Testis (tissue), 3 donors: ENCODE results near the gene DNM3. TPM values are rescaled to one million over a fixed set of nuclear protein-coding genes. Genes with fewer than 3 reads are reported as not detected.
A peak's percentile ranks its signal among the peaks of the same experiment; 100 is the strongest.

Experiments
- DNase-seq: peaks from one replicate; pipeline ENCODE4 v3.0.0-alpha.2; 2019
- H3K27ac ChIP-seq, 2 donors: fragments of 200-600 bp; sonication (generic); one replicate each; pipeline ENCODE4 v1.5.1; 2019
- H3K27me3 ChIP-seq: fragments of 200-600 bp; sonication (generic); one replicate; pipeline ENCODE4 v1.5.1; 2019
- H3K36me3 ChIP-seq: fragments of 200-600 bp; sonication (generic); one replicate; pipeline ENCODE4 v1.5.1; 2017; ENCODE audit warnings: low read depth; ENCODE audit errors: missing control alignments
- H3K4me1 ChIP-seq: fragments of 200-600 bp; sonication (generic); one replicate; pipeline ENCODE4 v1.5.1; 2019
- H3K4me3 ChIP-seq, 2 donors: fragments of 200-600 bp; sonication (generic); one replicate each; pipeline ENCODE4 v1.5.1; 2017 to 2019
- H3K9me3 ChIP-seq: fragments of 200-600 bp; sonication (generic); one replicate; pipeline ENCODE4 v1.5.1; 2017
- POLR2A ChIP-seq: fragments of 450-650 bp; IDR thresholded peaks from one replicate; pipeline ENCODE4 v1.6.1; 2017; ENCODE audit warnings: antibody characterized with exemption, mild to moderate bottlenecking, moderate library complexity
- WGBS, 2 donors: methylation state at CpG; one replicate each; pipeline ENCODE4 v1.1.5; 2018; 5-methylcytosine and 5-hydroxymethylcytosine counted together
- intact Hi-C: fragments of 100-400 bp; cut with DNase I; formaldehyde crosslinking; loops from one replicate; pipeline ENCODE4 v1.15.1; 2023; ENCODE audit warnings: low total_unique reads
- polyA plus RNA-seq: library from polyadenylated mRNA; stranded (reverse); fragments of 350-450 nt; fragmentation: Illumina TruSeq; extraction: RNeasy Lipid Tissue Mini Kit (QIAGEN cat#74804); gene quantifications from one replicate; pipeline ENCODE4 v1.2.3, GENCODE V29; 2014; ENCODE audit warnings: low read depth, low replicate concordance; ENCODE audit not compliant: insufficient read depth
- total RNA-seq, 2 donors: library from RNA; depleted of rRNA; stranded (reverse); fragments of >200 nt; gene quantifications; one replicate each; pipeline ENCODE4 v1.2.3, GENCODE V29; 2016
- TF ChIP-seq, protein P1 (sequence below), 3 experiments: fragments of 450-650 bp in 2 of 3; fragments of 200-600 bp in 1 of 3; sonication (generic) in 1 of 3; IDR thresholded peaks; one replicate each; pipeline ENCODE4 v1.5.1; 2016 to 2019; ENCODE audit warnings: antibody characterized with exemption in 3 of 3, mild to moderate bottlenecking in 2 of 3, moderate library complexity in 1 of 3

The DNM3 gene
- total and polyA plus RNA-seq, 3 donors from 2014 or later: 4.9 to 10.2 (median 8.4) TPM

DNA sequence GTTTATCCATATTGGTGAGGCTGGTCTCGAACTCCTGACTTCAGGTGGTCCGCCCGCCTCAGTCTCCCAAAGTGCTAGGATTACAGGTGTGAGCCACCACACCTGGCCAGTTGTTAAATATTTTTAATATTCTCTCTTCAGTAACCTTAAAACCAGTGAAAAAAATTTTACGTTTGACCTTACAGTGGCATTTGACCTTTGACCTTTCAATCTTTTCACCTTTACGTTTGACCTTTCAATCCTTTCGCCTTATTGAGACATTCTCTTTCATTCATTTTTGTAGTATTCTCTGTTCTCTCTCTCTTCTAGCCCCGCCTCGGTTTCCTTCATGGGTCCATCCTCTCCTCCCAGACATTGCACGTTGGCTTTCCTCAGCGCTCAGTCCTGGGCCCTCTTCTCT lies 277.9 kb downstream of the DNM3 start:
- Histone ChIP-seq H3K36me3 (no peaks in the 10 kb centered on the region), H3K27ac (no peak overlapping the region), H3K27me3 (no peaks in the 10 kb centered on the region), H3K4me3 (no peak overlapping the region), H3K9me3 (no peaks in the 10 kb centered on the region), H3K4me1 (no peaks in the 10 kb centered on the region)
- intact Hi-C loops: no loop called here
- TF ChIP-seq POLR2A: no peak
- TF ChIP-seq, protein P1, sequence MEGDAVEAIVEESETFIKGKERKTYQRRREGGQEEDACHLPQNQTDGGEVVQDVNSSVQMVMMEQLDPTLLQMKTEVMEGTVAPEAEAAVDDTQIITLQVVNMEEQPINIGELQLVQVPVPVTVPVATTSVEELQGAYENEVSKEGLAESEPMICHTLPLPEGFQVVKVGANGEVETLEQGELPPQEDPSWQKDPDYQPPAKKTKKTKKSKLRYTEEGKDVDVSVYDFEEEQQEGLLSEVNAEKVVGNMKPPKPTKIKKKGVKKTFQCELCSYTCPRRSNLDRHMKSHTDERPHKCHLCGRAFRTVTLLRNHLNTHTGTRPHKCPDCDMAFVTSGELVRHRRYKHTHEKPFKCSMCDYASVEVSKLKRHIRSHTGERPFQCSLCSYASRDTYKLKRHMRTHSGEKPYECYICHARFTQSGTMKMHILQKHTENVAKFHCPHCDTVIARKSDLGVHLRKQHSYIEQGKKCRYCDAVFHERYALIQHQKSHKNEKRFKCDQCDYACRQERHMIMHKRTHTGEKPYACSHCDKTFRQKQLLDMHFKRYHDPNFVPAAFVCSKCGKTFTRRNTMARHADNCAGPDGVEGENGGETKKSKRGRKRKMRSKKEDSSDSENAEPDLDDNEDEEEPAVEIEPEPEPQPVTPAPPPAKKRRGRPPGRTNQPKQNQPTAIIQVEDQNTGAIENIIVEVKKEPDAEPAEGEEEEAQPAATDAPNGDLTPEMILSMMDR (IDR thresholded peaks at IDR 0.05): no peak
- DNase-seq: no peak
- 91 to 93% methylated on average over 10 of the region's 10 CpGs for WGBS, 2 donors

DNA sequence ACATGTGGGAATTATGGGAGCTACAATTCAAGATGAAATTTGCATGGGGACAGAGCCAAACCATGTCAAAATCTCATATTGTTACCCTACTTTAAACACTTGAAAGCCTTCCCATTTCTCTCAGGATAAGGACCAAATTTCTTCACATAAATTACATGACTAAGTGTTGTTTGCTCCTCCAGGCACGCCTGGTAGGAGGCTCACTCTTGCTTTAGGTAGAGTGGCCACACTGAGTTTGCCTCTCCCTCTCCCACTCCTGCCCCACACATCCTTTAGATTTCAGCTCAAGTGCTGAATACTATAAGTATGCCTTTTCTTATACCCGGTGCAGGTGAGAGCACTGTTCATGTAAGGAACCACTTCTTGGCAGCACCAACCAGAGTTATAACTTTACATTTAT lies 279.1 kb downstream of the DNM3 start:
- no peak for TF ChIP-seq POLR2A
- TF ChIP-seq, protein P1 (IDR thresholded peaks at IDR 0.05): no peak
- intact Hi-C loops: no loop called here
- Histone ChIP-seq H3K9me3 (no peaks in the 10 kb centered on the region), H3K27ac (no peak overlapping the region), H3K4me3 (no peak overlapping the region), H3K36me3 (no peaks in the 10 kb centered on the region), H3K27me3 (no peaks in the 10 kb centered on the region), H3K4me1 (no peaks in the 10 kb centered on the region)
- 74 to 90% methylated on average over 2 of the region's 2 CpGs for WGBS, 2 donors
- no peak for DNase-seq

DNA sequence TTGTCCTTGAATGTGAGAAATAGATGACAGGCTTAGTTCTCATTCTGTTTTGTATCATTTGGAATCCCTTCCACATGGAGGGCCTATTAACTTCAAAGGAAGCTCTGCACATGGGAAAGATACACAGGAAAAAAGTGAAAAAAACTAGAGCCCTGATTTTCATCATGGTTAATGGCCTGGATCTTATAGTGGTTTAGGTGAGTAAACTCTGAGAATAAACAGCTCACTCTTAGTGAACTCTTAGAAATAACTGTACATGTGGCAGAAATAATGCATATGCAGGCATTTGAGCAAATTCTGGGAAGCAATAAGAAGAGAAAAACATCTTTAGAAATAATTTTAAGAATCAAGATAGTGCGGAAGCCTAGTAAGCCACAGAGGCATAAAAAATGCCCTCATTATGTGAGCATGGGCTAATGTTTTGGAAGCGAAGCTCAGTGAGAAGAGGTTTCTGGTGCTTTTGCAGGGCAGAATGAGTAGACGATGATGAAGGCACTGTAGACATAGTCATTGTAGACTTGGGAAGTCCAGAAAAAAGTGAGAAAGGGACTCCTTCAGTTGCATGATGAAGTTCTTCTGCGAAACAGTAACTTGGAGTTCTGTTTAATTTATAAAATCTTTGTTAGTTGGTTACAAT lies 279.9 kb downstream of the DNM3 start:
- DNase-seq: no peak
- no peaks in the 10 kb centered on the region for H3K27me3 ChIP-seq
- no peak overlapping the region for H3K27ac ChIP-seq
- TF ChIP-seq, protein P1 (IDR thresholded peaks at IDR 0.05): no peak
- no peak for TF ChIP-seq POLR2A
- no peak overlapping the region for H3K4me3 ChIP-seq
- 84% methylated on average over 4 of the region's 4 CpGs for WGBS, 2 donors
- H3K4me1 ChIP-seq: no peaks in the 10 kb centered on the region
- H3K9me3 ChIP-seq: no peaks in the 10 kb centered on the region
- H3K36me3 ChIP-seq: no peaks in the 10 kb centered on the region
- intact Hi-C loops: no loop called here

DNA sequence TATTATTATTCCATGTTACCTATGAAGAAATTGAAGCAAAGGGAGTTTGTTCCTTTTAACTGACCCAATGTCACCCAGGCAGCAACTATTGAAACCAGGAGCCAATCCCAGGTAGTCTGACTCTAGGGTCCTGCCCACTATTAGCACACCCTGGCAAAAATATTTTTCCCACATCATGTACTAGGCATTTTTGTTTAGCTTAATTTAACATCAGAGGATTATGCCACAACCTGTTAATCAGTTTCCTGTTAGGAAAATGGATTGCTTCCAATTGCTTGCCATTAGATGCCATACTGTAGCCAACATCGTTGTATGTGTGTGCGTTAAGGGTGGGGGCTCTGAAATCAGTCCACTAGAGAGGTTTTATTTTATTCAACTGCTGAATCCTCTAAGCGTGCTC lies 281.1 kb downstream of the DNM3 start:
- intact Hi-C loops: no loop called here
- Histone ChIP-seq H3K4me3 (no peak overlapping the region), H3K9me3 (no peaks in the 10 kb centered on the region), H3K27me3 (no peaks in the 10 kb centered on the region), H3K36me3 (no peaks in the 10 kb centered on the region), H3K4me1 (no peaks in the 10 kb centered on the region), H3K27ac (no peak overlapping the region)
- DNase-seq: no peak
- no peak for TF ChIP-seq POLR2A
- TF ChIP-seq, protein P1 (IDR thresholded peaks at IDR 0.05): no peak
- WGBS, 2 donors: 91 to 93% methylated on average over 3 of the region's 3 CpGs

DNA sequence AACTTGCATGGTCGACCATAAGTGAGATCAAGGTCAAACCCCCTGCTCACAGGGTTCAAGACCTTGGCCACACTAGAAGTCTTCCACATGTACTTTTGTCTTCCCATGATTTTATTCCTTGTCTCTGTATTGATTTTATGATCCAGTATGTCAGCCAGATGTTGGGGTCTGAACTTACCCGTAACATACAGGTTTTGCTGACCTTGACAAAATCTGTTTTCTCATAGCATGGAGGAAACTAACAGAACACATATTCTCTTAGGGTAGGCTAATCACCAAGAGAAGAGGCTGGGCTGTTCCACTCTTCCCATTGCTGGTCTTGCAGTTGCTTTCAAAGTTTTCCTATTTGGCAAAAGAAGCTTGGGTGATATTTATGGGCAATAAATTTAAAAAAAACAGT lies 284.0 kb downstream of the DNM3 start:
- Histone ChIP-seq H3K27me3 (no peaks in the 10 kb centered on the region), H3K36me3 (no peaks in the 10 kb centered on the region), H3K27ac (no peak overlapping the region), H3K4me3 (no peak overlapping the region), H3K9me3 (no peaks in the 10 kb centered on the region), H3K4me1 (no peaks in the 10 kb centered on the region)
- DNase-seq: peak; percentile 24
- WGBS, 2 donors: 37 to 55% methylated on average over 2 of the region's 2 CpGs
- TF ChIP-seq, protein P1 (IDR thresholded peaks at IDR 0.05): no peak
- no peak for TF ChIP-seq POLR2A
- intact Hi-C loops: no loop called here
